Keratinocyte (primary cell): ENCODE results near the gene SLC6A17.

ENCODE experiments used
- CTCF ChIP-seq, 3 experiments: IDR thresholded peaks in 1 of 3; conservative IDR thresholded peaks in 1 of 3; optimal IDR thresholded peaks in 1 of 3; 2 replicates in 2 of 3; 3 replicates in 1 of 3; pipeline versions ENCODE3 to v1.5.1; 2011; ENCODE audit warnings: low read length in 3 of 3, mild to moderate bottlenecking in 3 of 3, moderate library complexity in 2 of 3, control low read depth in 1 of 3, inconsistent platforms in 1 of 3; ENCODE audit not compliant: insufficient read depth in 2 of 3; ENCODE audit errors: extremely low read depth in 1 of 3
- EZH2 ChIP-seq: IDR thresholded peaks from one replicate; pipeline ENCODE4 v1.6.1; 2012; ENCODE audit warnings: inconsistent platforms, mild to moderate bottlenecking, low read length, moderate library complexity

- no peak for TF ChIP-seq CTCF (optimal IDR thresholded peaks at IDR 0.05 in 1 of 3, IDR thresholded peaks at IDR 0.05 in 1 of 3, conservative IDR thresholded peaks at IDR 0.05 in 1 of 3; ENCODE audit: extremely low read depth in 1 of 3, insufficient read depth in 2 of 3, low read length in 3 of 3)
- TF ChIP-seq EZH2 = no peak
These were observed 60.6 kb downstream of the SLC6A17 start for GRCh38 chr1:110210604-110211495.
